ENCODE measurements around the gene ADAMTS20.

ADAMTS20 gene

DNA sequence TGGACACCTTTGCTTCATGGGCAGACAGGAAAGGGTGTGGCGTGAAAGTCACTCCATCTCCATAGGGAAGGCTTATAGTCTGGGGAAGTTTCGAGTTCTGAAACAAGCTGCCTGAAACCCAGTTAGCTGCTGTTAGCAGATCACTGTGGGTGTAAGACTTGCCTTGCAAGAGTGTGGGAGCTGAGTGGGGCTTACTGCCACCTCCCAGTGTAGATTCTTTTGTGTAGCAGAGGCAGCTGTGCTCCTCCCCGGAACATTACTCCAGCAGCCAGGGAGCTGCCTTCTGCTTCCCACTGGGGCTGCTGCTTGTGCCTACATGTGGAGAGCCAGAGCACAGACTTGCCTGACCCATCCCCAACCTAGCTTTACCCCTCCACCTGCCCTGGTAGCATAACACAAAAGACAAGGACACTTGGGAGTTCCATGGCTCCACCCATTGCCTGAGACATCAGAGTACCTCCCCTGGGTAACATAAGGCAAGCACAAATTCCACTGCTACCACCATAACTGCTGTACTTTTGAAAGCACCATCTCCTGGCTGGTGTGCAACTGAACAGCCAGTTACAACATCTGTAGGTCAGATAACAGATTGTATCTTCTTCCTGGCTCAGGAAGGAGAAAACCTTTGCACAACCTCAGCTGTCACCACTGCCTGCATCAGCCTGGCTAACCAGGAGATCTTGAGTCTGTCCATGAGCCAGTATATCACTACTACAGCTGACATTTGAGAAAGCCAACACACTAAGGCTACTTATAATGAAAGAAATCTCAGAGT, 69.5 kb downstream of the ADAMTS20 start:
- no peak for DNase-seq

GRCh38 chr12:43480591-43480990, 71.4 kb downstream of the ADAMTS20 start:
- no peak for DNase-seq

DNA sequence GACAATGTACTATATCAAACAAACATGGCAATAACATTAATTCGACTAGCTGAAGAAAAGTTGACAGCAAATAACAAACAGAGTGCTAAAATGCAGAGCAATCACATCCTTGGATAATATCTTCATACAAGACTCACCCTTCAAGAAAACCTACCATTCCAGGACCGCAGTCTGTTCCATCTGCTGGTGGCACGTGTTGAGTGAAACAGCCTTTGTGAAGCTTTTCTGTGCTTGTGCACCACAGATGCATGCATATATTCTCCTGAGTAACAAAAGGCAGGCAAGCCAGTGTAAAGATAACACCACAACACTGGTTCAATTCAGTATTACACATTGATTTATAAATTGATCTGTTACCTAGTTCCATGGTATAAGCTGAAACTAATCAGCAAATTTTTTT, 89.3 kb downstream of the ADAMTS20 start:
- DNase-seq, result no peak

GRCh38 chr12:43462080-43462479, 89.9 kb downstream of the ADAMTS20 start:
- no peak for DNase-seq

- no peak for DNase-seq
Measured at GRCh38 chr12:43459285-43459684, 92.7 kb downstream of the ADAMTS20 start.

DNA sequence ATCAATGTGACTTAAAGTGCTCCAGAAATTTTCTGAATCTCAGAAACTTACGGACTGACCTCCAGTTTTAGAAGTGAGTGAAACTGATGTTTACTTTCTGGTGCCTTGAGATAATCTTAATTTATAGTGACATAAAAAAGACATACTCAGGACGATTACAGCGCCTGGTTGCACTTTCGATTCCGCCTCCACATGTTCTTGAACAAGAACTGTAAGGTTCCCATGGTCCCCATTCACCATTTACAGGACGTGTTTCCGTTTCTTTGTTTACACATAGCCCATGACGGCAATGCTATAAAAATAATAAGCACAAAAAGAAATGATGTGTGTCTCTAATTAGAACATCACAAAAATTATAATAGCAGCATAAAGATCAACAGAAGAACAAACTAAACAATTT, 98.2 kb downstream of the ADAMTS20 start:
- DNase-seq, result no peak

- DNase-seq, result peak; percentile 3
Measured at GRCh38 chr12:43444940-43445564, 107.0 kb downstream of the ADAMTS20 start.

DNA sequence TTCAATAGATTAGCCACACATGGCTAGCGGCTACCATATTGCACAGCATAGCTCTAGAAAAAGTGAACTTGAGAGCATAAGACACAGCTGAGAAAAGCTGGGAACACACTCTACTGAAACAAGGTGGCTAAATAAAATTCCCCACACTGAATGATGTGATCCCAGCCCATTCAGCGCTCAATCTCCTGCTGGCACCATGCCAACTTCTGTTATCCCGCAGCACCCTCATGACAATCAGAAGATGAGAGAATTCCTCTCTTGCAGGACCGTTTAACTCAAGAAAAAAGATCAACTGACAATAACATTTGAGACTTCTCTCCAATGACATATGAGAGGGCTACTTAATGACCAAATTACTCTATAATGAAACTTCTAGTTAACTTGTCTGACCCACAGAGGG, 115.4 kb downstream of the ADAMTS20 start:
- no peak for DNase-seq

- DNase-seq, result no peak
Measured at GRCh38 chr12:43434614-43435013, 117.4 kb downstream of the ADAMTS20 start.

DNA sequence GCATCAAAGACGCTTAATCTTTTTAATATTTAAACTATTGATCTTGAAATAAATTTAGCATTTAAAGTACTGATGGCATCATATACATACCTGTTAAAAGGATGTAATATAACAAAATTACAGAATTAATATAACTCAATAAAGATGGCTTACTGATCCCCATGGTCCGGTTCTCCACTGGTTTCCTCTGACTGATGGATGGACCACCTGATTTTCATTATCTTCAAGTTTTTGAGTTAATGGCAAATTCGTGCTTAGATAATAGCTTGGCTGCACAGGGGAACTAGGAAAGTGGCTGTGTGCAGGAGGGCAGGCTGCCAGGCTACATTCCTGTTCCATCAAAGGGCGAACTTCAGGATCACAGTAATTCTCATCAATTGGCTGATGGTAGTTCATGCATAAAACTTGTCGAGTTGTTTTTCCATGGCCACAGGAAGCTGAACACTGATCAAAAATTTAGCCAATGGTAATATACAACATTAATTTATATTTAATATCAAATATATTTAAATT, 123.9 kb downstream of the ADAMTS20 start:
- no peak for DNase-seq

- DNase-seq, result no peak
Measured at GRCh38 chr12:43425361-43425760, 126.6 kb downstream of the ADAMTS20 start.

- DNase-seq, result no peak
Measured at GRCh38 chr12:43416981-43417380, 135.0 kb downstream of the ADAMTS20 start.

DNA sequence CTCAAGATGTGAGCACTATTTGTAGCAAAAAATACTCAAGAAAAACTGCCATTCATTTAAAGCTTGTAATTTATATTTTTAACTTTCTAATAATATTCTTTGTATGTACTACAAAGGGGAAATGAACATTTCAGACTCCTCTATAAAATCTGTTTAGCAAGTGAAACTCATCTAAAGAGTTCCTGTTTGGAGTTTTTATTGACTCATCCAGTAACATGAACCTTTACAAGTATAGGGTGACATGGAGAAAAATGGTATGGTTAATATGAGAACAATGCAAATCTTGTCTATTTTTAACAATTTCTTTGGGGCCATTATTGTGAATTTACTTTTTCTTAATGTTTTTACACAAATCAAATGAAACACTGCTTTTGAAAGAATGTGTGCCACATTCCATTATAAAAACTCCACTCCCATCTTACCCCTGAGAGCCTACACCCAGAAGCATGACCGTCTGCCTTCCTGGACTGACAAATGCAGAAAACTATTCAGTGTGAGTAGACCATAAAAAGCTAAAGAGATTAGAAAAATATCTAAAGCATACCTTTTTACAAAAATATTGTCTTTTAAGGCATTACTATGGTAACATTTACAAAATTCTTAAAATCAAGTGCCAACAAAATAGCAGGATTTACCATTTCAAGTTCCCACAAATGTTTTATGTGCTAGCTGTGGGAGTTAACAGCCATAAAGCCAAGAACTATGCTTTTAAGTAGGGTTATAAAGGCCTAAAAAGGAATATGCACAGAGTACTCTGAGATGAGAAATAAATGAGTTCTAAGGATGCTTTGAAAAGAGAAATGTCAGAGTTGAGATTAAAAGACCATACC, 144.0 kb downstream of the ADAMTS20 start:
- DNase-seq, result no peak

DNA sequence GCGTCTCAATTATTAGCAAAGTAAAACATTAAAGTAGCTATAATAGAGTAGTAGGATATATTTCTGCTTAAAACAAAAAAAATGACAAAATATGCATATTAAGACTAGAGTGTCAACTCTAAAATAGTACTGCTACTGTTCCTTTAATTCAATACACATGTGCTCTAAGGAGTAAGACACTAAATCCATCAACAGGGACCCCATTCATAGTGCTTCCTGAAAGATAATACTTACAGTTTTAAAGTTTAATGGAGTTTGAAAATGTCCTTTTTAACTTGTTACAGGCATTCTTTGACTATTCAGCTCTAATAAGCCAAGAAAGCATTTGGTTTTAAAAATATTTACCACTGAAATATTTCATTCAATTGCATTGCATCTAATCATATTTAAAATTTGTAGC, 145.2 kb downstream of the ADAMTS20 start:
- DNase-seq, result no peak

- no peak for DNase-seq
Measured at GRCh38 chr12:43402436-43402835, 149.6 kb downstream of the ADAMTS20 start.

DNA sequence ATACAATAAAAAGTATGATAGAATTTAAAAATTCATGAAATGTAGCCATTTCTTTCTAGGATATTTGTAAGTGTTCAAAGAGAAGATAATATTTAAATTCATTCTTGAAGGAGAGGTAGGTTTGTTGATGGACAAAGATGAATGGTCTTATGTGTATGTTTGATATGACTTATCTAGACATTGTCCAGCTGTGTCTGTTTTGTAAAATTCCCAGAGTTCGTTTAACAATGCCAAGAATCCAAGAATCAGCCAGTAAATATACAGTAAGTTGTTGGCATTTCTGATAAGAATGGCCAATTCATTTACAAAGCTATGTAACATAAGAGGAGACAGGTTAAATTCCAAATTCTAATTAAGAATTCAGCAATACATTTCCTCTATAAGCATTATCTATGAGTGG, 150.9 kb downstream of the ADAMTS20 start:
- DNase-seq, result no peak

GRCh38 chr12:43396671-43397070, 155.3 kb downstream of the ADAMTS20 start:
- DNase-seq, result no peak

GRCh38 chr12:43392116-43392515, 159.9 kb downstream of the ADAMTS20 start:
- no peak for DNase-seq

DNA sequence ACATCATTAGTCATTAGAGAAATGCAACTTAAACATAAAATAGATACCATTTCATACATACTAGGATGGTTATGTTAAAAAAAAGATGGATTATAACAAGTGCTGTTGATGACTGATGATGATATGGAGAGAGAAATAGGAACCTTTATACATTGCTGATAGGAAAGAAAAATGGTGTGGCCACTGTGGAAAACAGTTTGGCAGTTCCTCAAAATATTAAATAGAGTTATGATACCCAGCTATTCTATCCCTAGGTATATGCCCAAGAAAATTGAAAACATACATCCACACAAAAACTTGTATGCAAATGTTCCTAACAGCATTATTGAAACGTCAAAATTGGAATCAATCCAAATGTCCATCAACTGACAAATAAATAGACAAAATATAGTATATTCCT, 170.1 kb downstream of the ADAMTS20 start:
- no peak for DNase-seq

DNA sequence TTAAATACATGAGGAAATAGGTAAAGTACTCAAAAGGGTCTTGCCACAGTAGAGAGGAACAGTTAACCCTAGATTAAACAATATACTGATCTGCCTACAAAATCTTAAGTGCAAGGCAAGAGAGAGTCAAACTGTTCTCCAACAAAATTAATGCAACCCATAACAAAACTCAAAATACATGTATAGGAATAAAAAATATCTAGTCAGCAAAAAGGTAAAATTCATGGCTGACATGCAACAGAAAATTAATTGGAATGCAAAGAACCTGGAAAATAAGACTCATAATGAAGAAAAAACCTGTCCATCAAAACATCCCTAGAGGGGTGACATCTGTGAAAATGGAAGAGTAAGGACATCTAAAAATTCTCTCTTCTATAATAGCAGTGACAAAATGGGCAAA, 173.6 kb downstream of the ADAMTS20 start:
- DNase-seq, result no peak

GRCh38 chr12:43370263-43370662, 181.7 kb downstream of the ADAMTS20 start:
- DNase-seq, result no peak

GRCh38 chr12:43362910-43363694, 188.9 kb downstream of the ADAMTS20 start:
- no peak for DNase-seq
